ENCODE measurements around the gene PIGS. TPM values are rescaled to one million over a fixed set of nuclear protein-coding genes. Genes with fewer than 3 reads are reported as not detected.

PIGS gene
- total RNA-seq, 3 donors from 2014 or later: 52.2 to 100 (median 88.5) TPM

GRCh38 chr17:28527859-28528258 lies 43.5 kb downstream of the PIGS start:
- H3K4me1 ChIP-seq (ENCODE audit: low read depth): peaks cover 29% of the 10 kb centered on the region
- intact Hi-C loops (cut with DNase I, micrococcal nuclease): no loop called here
- no peaks in the 10 kb centered on the region for H3K36me3 ChIP-seq (ENCODE audit: low read depth)
- ATAC-seq (peak; percentile 57), DNase-seq (peak; percentile 72 to 75 (median 72))
- H3K4me3 ChIP-seq: no peak overlapping the region
- no peak for TF ChIP-seq CTCF (IDR thresholded peaks at IDR 0.05)
- H3K9me3 ChIP-seq: no peaks in the 10 kb centered on the region

- ATAC-seq: no peak
- DNase-seq: peak in 1 of 3 donors; percentile 25
- TF ChIP-seq CTCF (IDR thresholded peaks at IDR 0.05): no peak
- intact Hi-C loops (cut with DNase I, micrococcal nuclease): no loop called here
- Histone ChIP-seq H3K4me3 (no peak overlapping the region), H3K36me3 (ENCODE audit: low read depth) (no peaks in the 10 kb centered on the region), H3K9me3 (no peaks in the 10 kb centered on the region), H3K4me1 (ENCODE audit: low read depth) (peaks cover 23% of the 10 kb centered on the region)
These were observed 44.1 kb downstream of the PIGS start for GRCh38 chr17:28527181-28527681.

- intact Hi-C loops (cut with DNase I, micrococcal nuclease): no loop called here
- Histone ChIP-seq H3K9me3 (no peaks in the 10 kb centered on the region), H3K36me3 (ENCODE audit: low read depth) (no peaks in the 10 kb centered on the region), H3K4me3 (no peak overlapping the region), H3K4me1 (ENCODE audit: low read depth) (peaks cover 23% of the 10 kb centered on the region)
- DNase-seq: peak in 1 of 3 donors; percentile 57
- no peak for TF ChIP-seq CTCF (IDR thresholded peaks at IDR 0.05)
- ATAC-seq: no peak
These were observed 44.9 kb downstream of the PIGS start for GRCh38 chr17:28526381-28526780.

GRCh38 chr17:28524476-28525424 lies 46.6 kb downstream of the PIGS start:
- Histone ChIP-seq H3K36me3 (ENCODE audit: low read depth) (no peaks in the 10 kb centered on the region), H3K4me1 (ENCODE audit: low read depth) (peaks cover 23% of the 10 kb centered on the region), H3K9me3 (no peaks in the 10 kb centered on the region), H3K4me3 (no peak overlapping the region)
- ATAC-seq (peak; percentile 80), DNase-seq (peak; percentile 57 to 77 (median 63))
- TF ChIP-seq CTCF (IDR thresholded peaks at IDR 0.05): no peak
- intact Hi-C loops (cut with DNase I, micrococcal nuclease): no loop called here

GRCh38 chr17:28523876-28524275 lies 47.4 kb downstream of the PIGS start:
- peak in 2 of 3 donors; percentile 28 to 48 for DNase-seq
- no peak overlapping the region for H3K4me3 ChIP-seq
- H3K36me3 ChIP-seq (ENCODE audit: low read depth): no peaks in the 10 kb centered on the region
- no peaks in the 10 kb centered on the region for H3K9me3 ChIP-seq
- TF ChIP-seq CTCF (IDR thresholded peaks at IDR 0.05): no peak
- ATAC-seq: no peak
- H3K4me1 ChIP-seq (ENCODE audit: low read depth): peaks cover 23% of the 10 kb centered on the region
- intact Hi-C loops (cut with DNase I, micrococcal nuclease): no loop called here
